ENCODE measurements around the gene ARHGAP26.

ARHGAP26 gene

GRCh38 chr5:142740474-142741242, 29.5 kb upstream of the ARHGAP26 start:
- Mint-ChIP-seq H3K36me3 (ENCODE audit: low read depth) (no peaks in the 10 kb centered on the region), H3K4me3 (no peak overlapping the region), H3K9me3 (no peaks in the 10 kb centered on the region), H3K4me1 (ENCODE audit: low read depth) (no peaks in the 10 kb centered on the region), H3K27ac (no peak overlapping the region), H3K27me3 (ENCODE audit: low read depth) (peaks cover 20% of the 10 kb centered on the region)
- DNase-seq (ENCODE audit: low spot score), result no peak

- Mint-ChIP-seq H3K4me3 (no peak overlapping the region), H3K27ac (no peak overlapping the region), H3K4me1 (ENCODE audit: low read depth) (peaks cover 2% of the 10 kb centered on the region), H3K27me3 (ENCODE audit: low read depth) (peaks cover 28% of the 10 kb centered on the region), H3K36me3 (ENCODE audit: low read depth) (no peaks in the 10 kb centered on the region), H3K9me3 (no peaks in the 10 kb centered on the region)
- no peak for DNase-seq (ENCODE audit: low spot score)
These were observed 26.4 kb upstream of the ARHGAP26 start for GRCh38 chr5:142743592-142744441.

GRCh38 chr5:142745268-142745667, 24.9 kb upstream of the ARHGAP26 start:
- peaks cover 11% of the 10 kb centered on the region for H3K4me1 Mint-ChIP-seq (ENCODE audit: low read depth)
- H3K9me3 Mint-ChIP-seq, result no peaks in the 10 kb centered on the region
- no peak overlapping the region for H3K27ac Mint-ChIP-seq
- no peak overlapping the region for H3K4me3 Mint-ChIP-seq
- no peak for DNase-seq (ENCODE audit: low spot score)
- peaks cover 20% of the 10 kb centered on the region for H3K27me3 Mint-ChIP-seq (ENCODE audit: low read depth)
- no peaks in the 10 kb centered on the region for H3K36me3 Mint-ChIP-seq (ENCODE audit: low read depth)

GRCh38 chr5:142746532-142747433, 23.4 kb upstream of the ARHGAP26 start:
- Mint-ChIP-seq H3K4me3 (no peak overlapping the region), H3K27me3 (ENCODE audit: low read depth) (peaks cover 20% of the 10 kb centered on the region), H3K9me3 (no peaks in the 10 kb centered on the region), H3K4me1 (ENCODE audit: low read depth) (peaks cover 11% of the 10 kb centered on the region), H3K36me3 (ENCODE audit: low read depth) (no peaks in the 10 kb centered on the region), H3K27ac (no peak overlapping the region)
- DNase-seq (ENCODE audit: low spot score), result no peak

GRCh38 chr5:142748132-142748531, 22.0 kb upstream of the ARHGAP26 start:
- no peaks in the 10 kb centered on the region for H3K36me3 Mint-ChIP-seq (ENCODE audit: low read depth)
- H3K4me3 Mint-ChIP-seq, result no peak overlapping the region
- no peak overlapping the region for H3K27ac Mint-ChIP-seq
- H3K4me1 Mint-ChIP-seq (ENCODE audit: low read depth), result peaks cover 11% of the 10 kb centered on the region
- peaks cover 20% of the 10 kb centered on the region for H3K27me3 Mint-ChIP-seq (ENCODE audit: low read depth)
- no peaks in the 10 kb centered on the region for H3K9me3 Mint-ChIP-seq
- no peak for DNase-seq (ENCODE audit: low spot score)

GRCh38 chr5:142748568-142749249, 21.5 kb upstream of the ARHGAP26 start:
- Mint-ChIP-seq H3K4me3 (no peak overlapping the region), H3K27me3 (ENCODE audit: low read depth) (peaks cover 18% of the 10 kb centered on the region), H3K4me1 (ENCODE audit: low read depth) (peaks cover 13% of the 10 kb centered on the region), H3K27ac (no peak overlapping the region), H3K36me3 (ENCODE audit: low read depth) (no peaks in the 10 kb centered on the region), H3K9me3 (no peaks in the 10 kb centered on the region)
- DNase-seq (ENCODE audit: low spot score), result peak; percentile 27

GRCh38 chr5:142749321-142749720, 20.9 kb upstream of the ARHGAP26 start:
- no peak overlapping the region for H3K27ac Mint-ChIP-seq
- no peak for DNase-seq (ENCODE audit: low spot score)
- H3K4me3 Mint-ChIP-seq, result no peak overlapping the region
- H3K9me3 Mint-ChIP-seq, result no peaks in the 10 kb centered on the region
- no peaks in the 10 kb centered on the region for H3K36me3 Mint-ChIP-seq (ENCODE audit: low read depth)
- peaks cover 13% of the 10 kb centered on the region for H3K4me1 Mint-ChIP-seq (ENCODE audit: low read depth)
- peaks cover 18% of the 10 kb centered on the region for H3K27me3 Mint-ChIP-seq (ENCODE audit: low read depth)

- Mint-ChIP-seq H3K36me3 (ENCODE audit: low read depth) (no peaks in the 10 kb centered on the region), H3K4me1 (ENCODE audit: low read depth) (peaks cover 21% of the 10 kb centered on the region), H3K9me3 (no peaks in the 10 kb centered on the region), H3K27me3 (ENCODE audit: low read depth) (no peaks in the 10 kb centered on the region), H3K4me3 (no peak overlapping the region), H3K27ac (no peak overlapping the region)
- no peak for DNase-seq (ENCODE audit: low spot score)
These were observed 17.0 kb upstream of the ARHGAP26 start for GRCh38 chr5:142753116-142753631.

- no peak overlapping the region for H3K27ac Mint-ChIP-seq
- no peaks in the 10 kb centered on the region for H3K9me3 Mint-ChIP-seq
- no peaks in the 10 kb centered on the region for H3K36me3 Mint-ChIP-seq (ENCODE audit: low read depth)
These were observed 16.1 kb upstream of the ARHGAP26 start for GRCh38 chr5:142754031-142754430.

GRCh38 chr5:142756576-142756975, 13.6 kb upstream of the ARHGAP26 start:
- Mint-ChIP-seq H3K27ac (no peak overlapping the region), H3K4me3 (no peak overlapping the region), H3K9me3 (no peaks in the 10 kb centered on the region)

More at GRCh38 chr5:142754031-142754430, 16.1 kb upstream of the ARHGAP26 start:
- peaks cover 25% of the 10 kb centered on the region for H3K4me1 Mint-ChIP-seq (ENCODE audit: low read depth)
- DNase-seq (ENCODE audit: low spot score), result no peak
- H3K4me3 Mint-ChIP-seq, result no peak overlapping the region
- H3K27me3 Mint-ChIP-seq (ENCODE audit: low read depth), result no peaks in the 10 kb centered on the region

GRCh38 chr5:142757564-142757963, 12.6 kb upstream of the ARHGAP26 start:
- H3K4me1 Mint-ChIP-seq (ENCODE audit: low read depth), result peaks cover 19% of the 10 kb centered on the region
- no peak for DNase-seq (ENCODE audit: low spot score)
- no peak overlapping the region for H3K4me3 Mint-ChIP-seq
- H3K27me3 Mint-ChIP-seq (ENCODE audit: low read depth), result peaks cover 3% of the 10 kb centered on the region
- no peaks in the 10 kb centered on the region for H3K9me3 Mint-ChIP-seq
- H3K36me3 Mint-ChIP-seq (ENCODE audit: low read depth), result no peaks in the 10 kb centered on the region
- H3K27ac Mint-ChIP-seq, result no peak overlapping the region

More at GRCh38 chr5:142756576-142756975, 13.6 kb upstream of the ARHGAP26 start:
- DNase-seq (ENCODE audit: low spot score), result no peak
- peaks cover 19% of the 10 kb centered on the region for H3K4me1 Mint-ChIP-seq (ENCODE audit: low read depth)
- no peaks in the 10 kb centered on the region for H3K36me3 Mint-ChIP-seq (ENCODE audit: low read depth)
- H3K27me3 Mint-ChIP-seq (ENCODE audit: low read depth), result no peaks in the 10 kb centered on the region

GRCh38 chr5:142758062-142758795, 11.9 kb upstream of the ARHGAP26 start:
- no peak overlapping the region for H3K4me3 Mint-ChIP-seq
- peaks cover 19% of the 10 kb centered on the region for H3K4me1 Mint-ChIP-seq (ENCODE audit: low read depth)
- no peak for DNase-seq (ENCODE audit: low spot score)
- no peaks in the 10 kb centered on the region for H3K36me3 Mint-ChIP-seq (ENCODE audit: low read depth)
- no peak overlapping the region for H3K27ac Mint-ChIP-seq
- no peaks in the 10 kb centered on the region for H3K9me3 Mint-ChIP-seq
- peaks cover 8% of the 10 kb centered on the region for H3K27me3 Mint-ChIP-seq (ENCODE audit: low read depth)

Measured in T-helper 2 cell treated with Interferon-gamma antibody and Interleukin-4, amounts not matched to agents 5 μg/mL and 100 μg/mL, for 36 hours (primary cell).